Measurements from ENCODE around the gene TSTD2. TPM values are rescaled to one million over a fixed set of nuclear protein-coding genes. Genes with fewer than 3 reads are reported as not detected.
"Not testable (repeated sequence)": the region's sequence is repeated elsewhere in the genome, so short reads cannot be mapped to it uniquely, and the experiment has no call there.

Gene TSTD2
- total RNA-seq, 6 donors from 2014 or later: 10.4 to 26.0 (median 21.0) TPM

GRCh38 chr9:97596906-97597305, 36.3 kb downstream of the TSTD2 start:
- ATAC-seq (ENCODE audit: low FRiP score in 2 of 2): no peak
- Histone ChIP-seq H3K36me3 (peaks cover 13 to 21% (median 14%) of the 10 kb centered on the region in 4 donors), H3K4me3 (no peak overlapping the region), H3K4me1 (peaks cover 0 to 8% (median 6%) of the 10 kb centered on the region in 4 donors), H3K27me3 (no peaks in the 10 kb centered on the region), H3K9me3 (no peaks in the 10 kb centered on the region), H3K27ac (no peak overlapping the region)
- WGBS, 2 donors: 46 to 67% methylated on average over 4 of the region's 4 CpGs
- TF ChIP-seq POLR2AphosphoS5 (IDR thresholded peaks at IDR 0.05): no peak
- TF ChIP-seq CTCF (IDR thresholded peaks at IDR 0.05): no peak
- no peak for TF ChIP-seq POLR2A (IDR thresholded peaks at IDR 0.05)
- TF ChIP-seq EP300 (IDR thresholded peaks at IDR 0.05): no peak
- DNase-seq: no peak

GRCh38 chr9:97594381-97594921, 38.7 kb downstream of the TSTD2 start:
- DNase-seq: no peak
- no peak overlapping the region for H3K27ac ChIP-seq
- no peak for ATAC-seq (ENCODE audit: low FRiP score in 2 of 2)

GRCh38 chr9:97593960-97594359, 39.2 kb downstream of the TSTD2 start:
- H3K27me3 ChIP-seq: no peaks in the 10 kb centered on the region
- ATAC-seq (ENCODE audit: low FRiP score in 2 of 2) (no peak), DNase-seq (no peak)
- H3K36me3 ChIP-seq: no peaks in the 10 kb centered on the region
- H3K4me3 ChIP-seq: no peak overlapping the region
- H3K9me3 ChIP-seq: no peaks in the 10 kb centered on the region
- H3K27ac ChIP-seq: no peak overlapping the region
- 94 to 97% methylated on average over 4 of the region's 4 CpGs for WGBS, 2 donors
- no peak for TF ChIP-seq EP300 (IDR thresholded peaks at IDR 0.05)
- TF ChIP-seq POLR2AphosphoS5 (IDR thresholded peaks at IDR 0.05): no peak
- no peak for TF ChIP-seq CTCF (IDR thresholded peaks at IDR 0.05)
- TF ChIP-seq POLR2A (IDR thresholded peaks at IDR 0.05): no peak
- peaks cover 0 to 8% (median 6%) of the 10 kb centered on the region in 4 donors for H3K4me1 ChIP-seq

More at GRCh38 chr9:97594381-97594921, 38.7 kb downstream of the TSTD2 start:
- H3K4me3 ChIP-seq: no peak overlapping the region
- H3K27me3 ChIP-seq: no peaks in the 10 kb centered on the region
- peaks cover 0 to 8% (median 6%) of the 10 kb centered on the region in 4 donors for H3K4me1 ChIP-seq
- 84 to 87% methylated on average over 8 to 11 of the region's 11 CpGs for WGBS, 2 donors
- no peaks in the 10 kb centered on the region for H3K9me3 ChIP-seq
- no peaks in the 10 kb centered on the region for H3K36me3 ChIP-seq
- no peak for TF ChIP-seq POLR2AphosphoS5 (IDR thresholded peaks at IDR 0.05)
- TF ChIP-seq CTCF (IDR thresholded peaks at IDR 0.05): no peak

GRCh38 chr9:97592126-97592525, 41.0 kb downstream of the TSTD2 start:
- 66 to 73% methylated on average over 1 of the region's 1 CpG for WGBS, 2 donors
- no peak for TF ChIP-seq POLR2AphosphoS5 (IDR thresholded peaks at IDR 0.05)

GRCh38 chr9:97591535-97591934, 41.6 kb downstream of the TSTD2 start:
- TF ChIP-seq POLR2A (IDR thresholded peaks at IDR 0.05) (no peak), EP300 (IDR thresholded peaks at IDR 0.05) (no peak), POLR2AphosphoS5 (IDR thresholded peaks at IDR 0.05) (no peak), CTCF (IDR thresholded peaks at IDR 0.05) (peak in 1 of 6 experiments; percentile 13)
- H3K9me3 ChIP-seq: peaks cover 0 to 4% (median 0%) of the 10 kb centered on the region in 4 donors
- no peaks in the 10 kb centered on the region for H3K4me1 ChIP-seq
- H3K36me3 ChIP-seq: no peaks in the 10 kb centered on the region
- no peaks in the 10 kb centered on the region for H3K27me3 ChIP-seq
- H3K4me3 ChIP-seq: no peak overlapping the region
- no peak for DNase-seq
- no peak overlapping the region for H3K27ac ChIP-seq
- ATAC-seq (ENCODE audit: low FRiP score in 2 of 2): no peak
- 69 to 71% methylated on average over 6 of the region's 6 CpGs for WGBS, 2 donors

More at GRCh38 chr9:97592126-97592525, 41.0 kb downstream of the TSTD2 start:
- ATAC-seq (ENCODE audit: low FRiP score in 2 of 2) (no peak), DNase-seq (no peak)
- Histone ChIP-seq H3K27ac (no peak overlapping the region), H3K4me3 (no peak overlapping the region), H3K27me3 (no peaks in the 10 kb centered on the region), H3K36me3 (no peaks in the 10 kb centered on the region), H3K9me3 (peaks cover 0 to under 1% (median 0%) of the 10 kb centered on the region in 4 donors), H3K4me1 (no peaks in the 10 kb centered on the region)

- WGBS, 2 donors: 95 to 100% methylated on average over 3 to 7 of the region's 7 CpGs
- H3K27ac ChIP-seq; ATAC-seq (ENCODE audit: low FRiP score in 2 of 2): not testable (repeated sequence)
Observed at GRCh38 chr9:97586909-97587308, 46.3 kb downstream of the TSTD2 start.

GRCh38 chr9:97584778-97585177, 48.4 kb downstream of the TSTD2 start:
- not testable (repeated sequence) for ATAC-seq (ENCODE audit: low FRiP score in 2 of 2); H3K27me3 ChIP-seq; H3K27ac ChIP-seq; H3K4me3 ChIP-seq; DNase-seq; H3K9me3 ChIP-seq; H3K4me1 ChIP-seq; H3K36me3 ChIP-seq
- WGBS, 2 donors: no CpG with 5 or more reads among the region's 2 CpGs

More at GRCh38 chr9:97586909-97587308, 46.3 kb downstream of the TSTD2 start:
- H3K4me1 ChIP-seq, H3K4me3 ChIP-seq, H3K27me3 ChIP-seq, DNase-seq, H3K9me3 ChIP-seq, H3K36me3 ChIP-seq: not testable (repeated sequence)

GRCh38 chr9:97581590-97581989, 51.6 kb downstream of the TSTD2 start:
- not testable (repeated sequence) for H3K27ac ChIP-seq; ATAC-seq (ENCODE audit: low FRiP score in 2 of 2); DNase-seq; H3K9me3 ChIP-seq; H3K27me3 ChIP-seq; H3K4me1 ChIP-seq; H3K4me3 ChIP-seq; H3K36me3 ChIP-seq
- WGBS, 2 donors: no CpG with 5 or more reads among the region's 3 CpGs
